Stimulated activated CD4-positive, alpha-beta T cell treated with anti-CD3 and anti-CD28 coated beads, Interleukin-1b, Interleukin-23, amount 100 ng/mL, for 4 hours (primary cell): Measurements from ENCODE around the gene NEURL1B.
"Not testable (repeated sequence)": the region's sequence is repeated elsewhere in the genome, so short reads cannot be mapped to it uniquely, and the experiment has no call there.

Experiments used
- DNase-seq, 2 donors: peaks; one replicate each; pipeline ENCODE4 v3.0.0-alpha.2; 2020; ENCODE audit warnings: low read depth in 2 of 2

NEURL1B gene, protein sequence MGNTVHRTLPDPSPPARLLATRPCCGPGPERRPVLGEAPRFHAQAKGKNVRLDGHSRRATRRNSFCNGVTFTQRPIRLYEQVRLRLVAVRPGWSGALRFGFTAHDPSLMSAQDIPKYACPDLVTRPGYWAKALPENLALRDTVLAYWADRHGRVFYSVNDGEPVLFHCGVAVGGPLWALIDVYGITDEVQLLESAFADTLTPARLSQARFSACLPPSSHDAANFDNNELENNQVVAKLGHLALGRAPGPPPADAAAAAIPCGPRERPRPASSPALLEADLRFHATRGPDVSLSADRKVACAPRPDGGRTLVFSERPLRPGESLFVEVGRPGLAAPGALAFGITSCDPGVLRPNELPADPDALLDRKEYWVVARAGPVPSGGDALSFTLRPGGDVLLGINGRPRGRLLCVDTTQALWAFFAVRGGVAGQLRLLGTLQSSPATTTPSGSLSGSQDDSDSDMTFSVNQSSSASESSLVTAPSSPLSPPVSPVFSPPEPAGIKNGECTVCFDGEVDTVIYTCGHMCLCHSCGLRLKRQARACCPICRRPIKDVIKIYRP

DNA sequence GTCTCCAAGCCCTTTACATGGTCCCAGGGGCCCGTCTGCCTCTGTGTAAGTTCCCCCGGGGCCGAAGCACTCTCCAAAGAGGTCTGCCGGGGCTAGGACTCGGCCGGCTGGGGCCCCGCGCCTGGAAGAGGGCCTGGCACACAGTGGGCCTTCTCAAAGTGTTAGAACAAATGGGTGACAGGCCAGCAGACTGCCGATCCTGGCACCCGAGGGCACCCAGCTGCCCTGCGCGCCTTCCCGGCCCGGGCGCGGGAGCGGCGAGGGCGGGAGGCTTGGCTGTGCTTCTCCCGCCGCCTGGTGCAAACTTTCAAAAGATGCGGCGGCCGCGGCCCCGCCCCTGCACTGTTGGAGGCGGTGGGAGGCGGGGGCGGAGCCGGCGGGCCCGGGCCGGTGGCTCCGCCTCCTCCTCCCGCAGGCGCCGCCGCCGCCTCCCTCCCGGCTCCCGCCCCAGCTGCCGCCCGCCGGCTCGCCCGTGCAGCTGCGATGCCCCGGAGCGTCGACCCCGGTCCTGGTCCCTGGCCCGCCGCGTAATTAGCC is at the start of gene NEURL1B:
Gene NEURL1B, plus strand, starts transcription at position 442 of the 537 bp plus-strand sequence. CDS start 144 bp downstream, outside the sequence.
- DNase-seq, result peak; percentile 21 to 29

DNA sequence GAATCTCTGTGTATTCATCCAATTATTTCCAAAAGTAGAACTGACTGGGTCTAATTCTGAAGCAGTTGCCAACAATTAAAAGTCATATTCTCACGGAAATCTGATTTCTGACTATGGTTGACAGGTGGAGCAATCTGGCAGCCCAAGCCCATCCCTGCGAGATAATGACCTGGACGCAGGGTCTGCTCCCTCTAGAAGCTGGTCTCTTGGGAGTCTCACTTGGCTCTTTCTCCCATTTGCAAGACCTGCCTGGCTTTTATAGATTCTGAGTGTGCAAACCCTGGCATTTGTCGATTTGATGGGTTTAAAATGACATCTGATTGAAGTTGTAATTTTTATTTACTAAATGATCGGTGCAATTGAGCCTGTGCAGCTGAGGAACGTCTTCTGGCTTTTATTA is 49.4 kb upstream of the NEURL1B start:
- no peak for DNase-seq

DNA sequence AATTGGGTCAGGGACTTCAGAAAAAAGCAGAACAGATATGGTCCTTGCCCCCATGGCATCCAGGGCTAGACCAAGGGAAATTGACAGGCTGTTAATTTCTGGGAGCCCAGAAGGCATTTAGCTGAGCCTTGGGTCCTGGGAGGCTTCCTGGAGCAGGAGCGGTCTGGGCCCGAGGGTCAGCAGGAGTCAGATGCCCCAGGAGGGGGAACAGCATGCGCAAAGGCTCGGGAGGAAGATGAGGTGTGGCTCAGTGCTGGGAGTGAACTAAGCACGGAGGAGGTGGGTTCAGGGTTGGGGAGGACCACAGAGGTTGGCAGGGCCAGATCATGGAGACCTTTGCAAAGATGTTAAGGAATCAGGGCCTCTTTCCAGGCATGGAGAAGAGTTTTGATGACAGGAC is 48.2 kb upstream of the NEURL1B start:
- no peak for DNase-seq

DNA sequence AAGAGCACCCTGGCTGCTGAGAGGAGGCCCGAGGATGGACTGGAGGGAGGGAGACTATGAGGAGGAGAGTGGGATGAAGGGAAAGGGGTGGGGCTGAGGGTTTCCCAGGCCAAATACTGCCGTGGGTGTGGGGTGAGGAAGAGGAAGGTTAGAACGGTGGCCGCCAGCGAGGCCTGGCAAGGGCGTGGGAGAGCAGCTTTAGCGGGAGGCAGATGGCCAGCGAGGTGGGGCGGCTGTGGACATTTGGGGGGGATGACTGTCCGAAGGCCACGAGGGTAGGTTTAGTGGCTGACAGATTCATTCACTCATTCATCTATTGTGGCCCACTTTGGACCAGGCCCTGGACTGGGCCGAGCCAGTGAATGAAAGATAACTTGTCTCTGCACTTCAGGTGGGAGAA is 47.8 kb upstream of the NEURL1B start:
- no peak for DNase-seq

DNA sequence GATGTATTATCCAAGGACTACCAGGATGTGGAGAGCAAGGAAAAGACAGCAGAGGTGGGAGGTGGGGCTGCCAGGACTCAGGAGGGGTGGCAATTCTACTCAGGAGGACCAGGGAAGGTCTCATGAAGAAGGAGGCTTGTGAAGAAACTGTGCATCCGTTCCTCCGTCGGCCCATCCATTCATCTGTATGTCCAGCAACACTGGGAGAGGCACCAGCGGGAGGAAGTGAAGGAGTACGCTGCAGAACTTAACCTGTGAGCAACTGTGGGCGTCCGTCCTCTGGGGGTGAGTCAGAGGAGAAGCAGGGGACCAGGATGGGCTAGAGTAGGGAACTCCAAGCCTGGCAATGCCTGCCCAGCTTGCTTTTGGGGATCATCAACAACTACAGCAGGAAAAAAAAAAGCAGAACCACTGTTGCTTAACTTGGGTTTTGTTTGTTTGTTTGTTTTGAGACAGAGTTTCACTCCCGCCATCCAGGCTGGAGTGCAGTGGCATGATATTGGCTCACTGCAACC is 47.3 kb upstream of the NEURL1B start:
- no peak for DNase-seq

DNA sequence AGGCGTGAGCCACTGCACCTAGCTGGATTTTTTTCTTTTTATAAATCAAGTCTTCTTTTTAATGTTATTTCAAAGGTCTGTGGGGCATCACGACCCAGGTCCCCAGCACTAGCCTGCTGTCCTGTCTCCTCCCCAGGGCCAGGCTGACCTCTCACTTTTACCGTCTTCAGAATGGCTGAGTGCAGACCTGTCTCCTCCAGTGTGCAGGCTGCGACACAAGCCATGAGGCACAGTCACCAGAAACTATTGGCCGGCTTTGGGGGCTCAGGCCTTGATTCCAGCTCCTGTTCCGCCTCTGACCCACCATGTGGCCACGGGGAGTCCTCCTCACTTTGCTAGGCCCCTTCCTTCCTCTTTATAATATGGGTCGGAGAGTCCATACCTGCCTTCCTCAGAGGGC is 46.6 kb upstream of the NEURL1B start:
- DNase-seq, result no peak

DNA sequence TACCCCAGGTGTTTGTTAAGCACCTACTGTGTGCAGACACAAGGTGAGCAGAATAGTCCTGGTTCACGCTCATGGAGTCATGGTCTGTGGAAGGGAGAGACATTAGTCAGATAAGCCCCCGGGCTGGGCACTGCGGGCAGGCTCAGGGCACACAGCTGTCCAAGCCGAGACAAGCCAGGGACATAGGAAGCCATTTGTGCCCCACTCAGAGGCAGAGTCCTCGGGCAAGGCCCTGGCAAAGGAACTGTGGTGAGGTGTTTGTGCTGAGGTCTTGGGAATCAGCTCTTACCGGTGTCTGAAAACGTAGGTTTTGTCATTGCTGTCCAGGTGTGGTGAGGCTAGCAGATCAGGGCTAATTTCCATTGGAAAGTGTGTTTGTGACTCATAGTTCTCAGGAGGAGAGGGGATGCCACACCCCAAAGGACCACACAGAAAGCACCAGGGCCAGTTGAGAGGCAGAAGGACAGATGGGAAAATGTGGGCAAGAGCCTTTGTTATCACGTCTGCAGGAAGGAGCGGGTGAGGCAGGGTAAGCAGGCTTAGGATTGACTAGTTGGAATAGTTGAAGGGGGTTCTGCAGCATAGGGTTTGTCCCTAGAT is 46.1 kb upstream of the NEURL1B start:
- no peak for DNase-seq

DNA sequence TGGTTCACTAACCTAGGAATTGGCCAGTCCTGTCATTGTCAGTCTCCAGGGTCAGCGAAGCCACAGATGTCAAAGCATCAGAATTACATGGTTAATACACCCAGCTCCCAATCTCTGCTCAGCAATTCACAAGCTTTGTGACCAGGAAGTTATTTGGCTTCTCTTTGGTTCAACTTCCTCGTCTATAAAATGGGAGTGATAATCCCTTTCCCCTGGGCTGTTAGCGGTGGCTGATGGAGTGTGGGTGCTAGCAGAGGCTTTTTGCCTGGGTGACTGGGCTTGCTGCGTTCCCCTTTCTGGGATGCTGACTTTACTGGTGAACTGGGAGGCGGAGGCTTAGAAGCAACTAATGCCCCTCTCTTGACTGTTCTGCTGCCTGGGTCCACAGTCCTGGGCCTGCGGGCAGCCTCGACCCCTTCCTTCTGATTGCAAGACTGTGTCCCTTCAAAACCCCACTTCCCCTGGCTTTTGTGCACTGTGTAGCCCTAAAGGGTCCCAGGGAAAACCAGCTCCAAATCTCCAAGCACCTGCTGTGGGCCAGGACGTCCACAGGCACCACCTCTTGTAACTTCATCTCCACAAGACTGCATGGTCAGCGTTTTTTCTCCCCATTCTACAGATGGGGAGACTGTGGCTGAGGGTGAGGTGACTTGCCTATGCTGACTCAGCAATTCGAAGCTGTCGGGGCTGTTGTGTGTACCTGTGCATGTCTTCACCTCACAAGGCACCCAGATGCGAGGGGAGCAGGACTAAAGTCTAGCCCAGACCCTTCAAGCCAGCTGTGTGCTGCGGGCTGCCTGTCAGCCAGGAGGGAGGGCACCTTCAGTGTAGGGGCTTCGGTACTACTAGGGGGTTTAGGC is 45.2 kb upstream of the NEURL1B start:
- no peak for DNase-seq

DNA sequence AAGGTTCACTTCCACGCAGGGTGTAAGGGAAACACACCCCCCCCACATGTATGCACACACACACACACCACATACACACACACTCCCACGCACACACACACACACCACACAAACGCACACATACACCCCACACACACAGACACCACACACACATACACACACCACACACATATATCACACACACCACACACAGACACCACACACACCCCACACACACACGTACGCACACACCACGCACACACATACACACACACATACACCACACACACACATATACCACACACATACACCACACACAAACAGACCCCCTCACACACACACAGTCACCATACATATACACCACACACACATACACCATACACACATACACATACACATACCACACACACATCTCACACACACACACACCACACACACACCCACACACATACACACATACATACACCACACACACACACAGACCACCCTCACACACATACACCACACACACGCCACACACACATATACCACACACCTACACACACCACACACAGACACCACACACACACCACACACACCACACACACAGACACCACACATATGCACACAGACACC is 44.3 kb upstream of the NEURL1B start:
- no peak for DNase-seq

DNA sequence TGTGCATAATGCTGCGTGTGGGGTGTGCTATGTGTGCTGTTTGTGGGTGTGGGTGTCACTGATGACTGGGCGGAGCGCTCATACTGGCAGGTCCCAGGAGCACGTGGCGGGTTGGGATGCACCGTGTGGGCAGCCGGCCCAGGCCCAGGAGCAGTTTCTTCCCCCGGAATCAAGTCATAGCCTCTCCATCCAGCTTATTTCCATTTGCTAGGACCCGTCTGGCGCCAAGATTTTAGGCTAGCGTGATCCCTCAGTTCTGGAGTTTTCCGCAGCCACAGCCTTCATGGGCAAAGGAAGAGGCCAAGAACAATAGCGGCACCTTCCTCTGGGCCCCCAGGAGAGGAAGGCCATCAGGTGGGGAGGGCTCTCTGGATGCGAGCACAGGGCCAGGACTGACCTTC is 43.3 kb upstream of the NEURL1B start:
- DNase-seq, result no peak

DNA sequence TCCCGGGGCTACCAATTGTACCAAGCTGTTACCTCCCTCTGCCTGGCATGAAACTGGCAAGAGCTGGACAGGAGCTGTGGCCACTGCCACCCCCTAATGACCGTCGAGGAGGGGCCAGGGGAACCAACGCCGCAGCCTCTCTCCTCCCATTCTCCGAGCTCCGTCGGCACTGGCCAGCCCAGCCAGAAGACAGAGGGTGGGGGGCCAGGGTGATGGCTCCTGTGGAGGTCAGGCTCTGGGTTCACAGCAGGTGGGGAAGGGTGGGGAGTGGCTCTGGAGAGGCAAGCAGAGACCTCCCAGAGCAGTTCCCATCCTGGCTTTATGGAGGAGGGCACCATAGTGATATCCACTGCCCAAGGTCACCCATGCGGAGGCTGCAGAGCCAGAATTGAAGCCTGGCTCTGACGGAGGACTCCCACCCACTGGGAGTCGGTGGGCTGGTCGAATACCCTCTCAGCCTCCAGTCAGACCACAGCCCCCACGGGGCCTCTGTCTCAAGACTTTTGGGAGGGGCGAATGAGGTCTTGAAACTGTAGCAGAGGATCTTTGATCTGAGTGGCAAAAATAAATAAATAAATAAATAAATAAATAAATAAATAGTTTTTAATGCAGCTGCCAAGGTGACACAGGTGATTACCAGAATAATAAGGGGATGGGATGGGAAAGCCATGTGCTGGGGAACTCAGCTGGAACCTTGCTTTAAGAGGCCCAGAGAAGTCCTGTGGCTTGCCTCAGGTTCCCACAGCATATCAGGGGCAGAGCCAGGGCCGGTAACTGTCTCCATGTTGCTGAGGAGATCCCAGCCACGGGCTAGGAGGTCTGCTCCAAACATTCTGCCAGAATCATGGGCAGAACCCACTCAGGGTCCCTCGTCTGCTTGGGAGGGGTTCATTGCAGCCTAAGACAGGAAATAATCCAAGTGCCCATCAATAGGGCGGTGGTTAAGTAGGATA is 42.5 kb upstream of the NEURL1B start:
- no peak for DNase-seq

DNA sequence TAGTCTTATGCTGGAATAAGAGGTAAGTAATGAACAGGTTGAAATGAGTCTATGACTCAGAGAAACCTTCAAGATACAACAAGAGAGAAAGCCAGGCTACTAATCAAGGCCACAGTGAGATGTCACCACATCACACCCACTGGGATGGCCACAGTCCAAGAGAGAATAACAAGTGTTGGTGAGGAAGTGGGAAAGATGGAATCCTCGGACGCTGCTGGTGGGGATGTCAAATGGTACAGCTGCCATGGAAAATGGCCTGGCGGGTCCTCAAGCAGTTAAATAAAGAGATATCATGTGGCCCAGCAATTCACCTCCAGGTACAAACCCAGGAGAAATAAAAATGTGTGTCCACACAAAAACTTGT is 41.9 kb upstream of the NEURL1B start:
- no peak for DNase-seq

DNA sequence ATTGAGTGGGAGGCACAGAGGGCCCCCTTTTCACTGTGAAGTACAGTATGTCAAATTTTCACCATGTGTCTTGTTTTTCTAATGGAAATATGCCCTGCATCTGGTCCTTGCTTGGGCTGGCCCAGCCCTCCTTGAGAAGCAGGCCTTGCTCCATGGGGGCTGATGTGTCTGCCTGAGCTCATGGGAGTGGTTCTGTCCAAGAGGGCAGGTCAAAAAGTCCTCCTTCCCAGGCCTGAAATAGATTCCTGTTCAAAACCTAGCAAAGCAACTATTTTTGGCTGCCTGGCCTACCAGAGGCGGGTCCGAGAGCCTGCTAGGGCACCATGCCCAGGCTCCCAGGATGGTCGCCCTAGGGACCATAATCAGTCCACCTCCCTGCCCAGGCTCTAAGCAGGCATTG is 40.5 kb upstream of the NEURL1B start:
- no peak for DNase-seq

DNA sequence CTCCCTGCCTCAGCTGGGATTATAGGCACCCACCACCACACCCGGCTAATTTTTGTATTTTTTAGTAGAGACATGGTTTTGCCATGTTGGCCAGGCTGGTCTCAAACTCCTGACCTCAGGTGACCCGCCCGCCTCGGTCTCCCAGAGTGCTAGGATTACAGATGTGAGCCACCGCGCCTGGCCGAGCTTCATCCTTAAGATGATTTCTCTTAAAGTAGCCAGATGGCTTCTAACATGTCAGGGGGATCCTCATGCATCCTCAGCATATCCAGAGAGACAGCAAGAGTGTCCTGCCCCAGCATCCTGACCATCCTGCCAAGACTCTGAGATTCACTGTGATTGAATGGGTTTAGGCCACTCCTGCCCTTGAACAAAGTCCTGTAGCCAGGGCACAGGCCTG is 39.5 kb upstream of the NEURL1B start:
- DNase-seq, result not testable (repeated sequence)

DNA sequence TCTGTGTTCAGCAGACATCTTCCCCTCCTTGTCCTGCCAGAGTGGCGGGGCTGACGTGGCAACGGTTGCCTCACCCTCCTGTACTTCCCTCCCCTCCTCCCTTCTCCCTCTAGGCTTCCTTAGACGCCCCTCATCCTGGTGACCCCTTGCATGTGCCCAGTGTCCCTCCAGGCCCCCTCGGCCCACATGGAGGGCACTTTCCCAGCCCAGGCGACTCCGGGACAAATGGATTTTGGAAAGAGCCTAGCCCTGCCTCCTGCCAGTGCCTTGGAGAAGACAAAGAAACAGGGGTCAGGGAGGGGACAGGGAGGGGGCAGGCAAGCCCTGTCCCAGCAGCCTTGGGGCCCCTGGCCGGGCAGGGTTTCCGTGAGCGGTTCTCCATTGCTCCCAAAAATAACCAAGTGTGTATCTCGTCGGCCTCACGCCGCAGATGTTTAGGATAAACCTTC is 38.3 kb upstream of the NEURL1B start:
- no peak for DNase-seq

DNA sequence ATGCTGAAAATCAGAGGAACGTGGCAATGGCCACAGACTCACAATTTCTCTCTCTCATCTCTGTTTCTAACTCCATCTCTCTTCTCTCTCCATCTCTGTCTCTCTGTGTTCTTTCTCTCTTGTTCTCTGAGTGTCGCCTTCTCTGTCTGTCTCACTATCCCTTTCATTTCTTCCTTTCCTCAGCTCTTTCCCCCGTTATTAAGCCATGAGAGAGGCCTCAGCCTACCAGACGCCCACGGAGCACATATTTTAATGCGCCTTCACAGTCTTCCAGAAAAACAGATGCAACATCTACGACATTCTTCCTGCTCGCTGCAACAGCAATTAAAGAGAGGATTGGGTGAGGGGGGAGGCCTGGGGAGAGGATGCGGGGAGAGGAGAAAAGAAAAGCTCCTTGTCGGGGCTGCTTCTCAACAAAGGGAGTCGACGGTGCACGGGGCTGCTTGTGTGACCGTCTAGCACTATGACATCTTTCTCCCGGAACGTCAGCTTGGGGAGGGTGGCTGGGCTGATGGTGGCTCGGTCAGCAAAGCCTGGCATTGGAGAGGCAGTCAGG is 37.7 kb upstream of the NEURL1B start:
- no peak for DNase-seq

DNA sequence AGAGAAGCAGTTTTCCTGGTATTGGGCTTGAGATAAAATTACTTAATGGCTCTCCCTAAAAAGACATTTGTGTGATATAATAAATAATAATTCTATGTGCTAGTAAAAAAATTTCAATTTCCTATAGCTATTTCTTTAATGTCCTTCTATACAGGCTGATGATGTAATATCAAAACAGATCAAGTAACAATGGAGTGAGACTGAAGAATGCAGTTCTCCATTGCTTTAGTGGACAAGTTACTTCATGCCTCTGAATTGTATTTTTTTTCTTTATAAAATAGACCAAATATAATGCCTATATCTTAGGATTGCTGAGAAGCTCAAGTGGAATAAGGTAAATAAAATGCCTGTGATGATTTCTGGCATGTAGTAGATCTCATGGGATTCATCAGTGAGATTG is 35.6 kb upstream of the NEURL1B start:
- no peak for DNase-seq

DNA sequence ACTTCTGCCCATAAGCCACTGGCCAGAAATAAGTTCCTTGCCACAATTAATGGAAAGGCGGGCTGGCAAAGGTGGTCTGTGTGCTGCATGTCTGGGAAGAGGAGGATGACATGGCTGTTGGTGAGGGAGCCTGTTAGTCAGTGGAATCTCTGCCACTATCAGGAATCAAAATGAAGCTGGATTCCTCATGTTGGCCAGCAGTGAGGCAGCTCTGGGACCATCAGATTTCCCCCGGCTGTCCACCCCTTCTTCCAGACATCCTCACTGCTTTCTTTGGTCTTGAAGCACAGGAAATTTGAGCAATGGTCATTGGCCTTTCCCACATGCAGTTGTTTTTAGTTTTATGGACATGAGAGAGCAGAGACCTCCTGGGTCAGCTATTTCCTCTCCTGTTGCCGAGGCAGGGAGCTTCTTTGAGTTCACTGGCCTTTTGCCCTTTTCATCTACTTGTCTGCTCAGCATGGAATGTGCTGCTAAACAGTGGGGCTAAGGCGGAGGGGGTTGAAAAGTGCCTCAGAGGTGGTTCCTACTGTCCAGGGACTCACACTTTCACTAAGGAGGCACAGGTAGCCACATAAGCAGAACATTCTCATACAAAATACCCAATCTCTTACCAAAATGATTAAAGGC is 34.8 kb upstream of the NEURL1B start:
- DNase-seq, result no peak

DNA sequence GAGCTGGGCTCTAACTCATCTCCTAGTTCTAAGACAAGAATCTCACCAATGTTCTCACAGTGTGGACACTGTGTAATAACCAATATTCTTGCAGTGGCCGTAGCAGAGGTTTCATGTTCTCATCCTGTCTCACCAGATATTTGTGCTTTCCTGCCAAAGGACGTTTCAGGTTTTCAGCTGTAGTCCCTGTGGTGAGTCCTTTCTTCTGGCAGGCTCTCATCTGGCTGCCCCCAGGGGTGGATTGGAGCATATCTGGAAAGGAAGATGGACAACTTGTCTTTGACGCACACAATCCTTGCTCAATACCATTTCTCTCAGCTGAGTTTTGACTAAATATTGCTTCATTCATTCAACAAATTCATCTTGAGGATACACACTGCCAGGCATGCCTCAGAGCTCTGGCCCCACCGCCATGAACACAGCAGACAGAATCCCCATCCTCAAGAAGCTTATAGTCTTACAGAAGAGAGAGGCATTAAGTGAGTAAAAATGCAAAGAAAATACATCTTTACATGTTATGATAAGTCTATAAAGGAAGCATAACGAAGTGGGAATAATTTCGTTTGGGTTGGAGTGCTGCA is 33.8 kb upstream of the NEURL1B start:
- DNase-seq, result no peak
